IMR-90 (cell line): ENCODE results near the gene RBFOX2. TPM values are rescaled to one million over a fixed set of nuclear protein-coding genes. Genes with fewer than 3 reads are reported as not detected.

Experiments used
- ATAC-seq: fragments of 200-7000 bp; cut with Tn5 transposase; 2 replicates; pipeline ENCODE4 v1.9.1; 2020; ENCODE audit warnings: low read depth, mild to moderate bottlenecking, moderate library complexity
- BruUV-seq: library from RNA; stranded (reverse); fragments of 400-500 nt; replicated peaks from 2 replicates; lab custom pipeline; 2021; lab: Mats Ljungman, UMichigan
- CTCF ChIA-PET: fragments of 300-600 bp; formaldehyde crosslinking; extraction: SDS; loops from one replicate; lab custom pipeline; 2021; ENCODE audit warnings: antibody characterized with exemption; lab: Yijun Ruan, JAX
- POLR2A ChIA-PET: fragments of 300-600 bp; sonication (Branson Sonifier 250); formaldehyde crosslinking; loops from one replicate; lab custom pipeline; 2022; ENCODE audit warnings: antibody characterized with exemption; ENCODE audit not compliant: unreplicated experiment; lab: Charles Lee
- DNase-seq: peaks from one replicate; pipeline ENCODE4 v3.0.0; 2013
- H2AFZ ChIP-seq: replicated peaks from 2 replicates; pipeline ENCODE3; 2013; ENCODE audit warnings: low read length, mild to moderate bottlenecking; ENCODE audit not compliant: poor library complexity
- H2AK5ac ChIP-seq: 2 replicates; pipeline ENCODE4 v1.6.1; 2013; ENCODE audit warnings: low read depth, low read length, inconsistent platforms
- H2AK9ac ChIP-seq: replicated peaks from 2 replicates; pipeline ENCODE3; 2013; ENCODE audit warnings: mild to moderate bottlenecking, low read depth, low read length, moderate library complexity; ENCODE audit not compliant: poor library complexity
- H2BK120ac ChIP-seq: 2 replicates; pipeline ENCODE4 v1.6.1; 2013; ENCODE audit warnings: low read depth, low read length, inconsistent platforms
- H2BK15ac ChIP-seq: 3 replicates; pipeline ENCODE4 v1.6.1; 2013; ENCODE audit warnings: low read depth, low read length, inconsistent platforms
- H2BK20ac ChIP-seq: 2 replicates; pipeline ENCODE4 v1.6.1; 2013; ENCODE audit warnings: low read depth, mild to moderate bottlenecking, inconsistent platforms, low read length, moderate library complexity
- H2BK5ac ChIP-seq: 2 replicates; pipeline ENCODE4 v1.6.1; 2013; ENCODE audit warnings: mild to moderate bottlenecking, low read depth, low read length, inconsistent platforms; ENCODE audit not compliant: poor library complexity, severe bottlenecking
- H3K14ac ChIP-seq: replicated peaks from 2 replicates; pipeline ENCODE4 v1.6.1; 2013; ENCODE audit warnings: low read depth, low read length, inconsistent platforms
- H3K18ac ChIP-seq: 2 replicates; pipeline ENCODE4 v1.6.1; 2013; ENCODE audit warnings: low read depth, low read length, control low read depth
- H3K23ac ChIP-seq: 2 replicates; pipeline ENCODE4 v1.6.1; 2013; ENCODE audit warnings: low read depth, low read length, inconsistent platforms
- H3K27ac ChIP-seq: 2 replicates; pipeline ENCODE4 v1.5.1; 2013; ENCODE audit warnings: mild to moderate bottlenecking, control low read depth, low read length; ENCODE audit not compliant: insufficient read depth
- H3K27me3 ChIP-seq: 2 replicates; pipeline ENCODE4 v1.6.1; 2013; ENCODE audit warnings: low read length; ENCODE audit not compliant: control insufficient read depth, insufficient read depth
- H3K36me3 ChIP-seq: 2 replicates; pipeline ENCODE4 v1.6.1; 2013; ENCODE audit warnings: low read length, mixed read lengths; ENCODE audit not compliant: control insufficient read depth, insufficient read depth
- H3K4ac ChIP-seq: 2 replicates; pipeline ENCODE4 v1.6.1; 2013; ENCODE audit warnings: low read depth, low read length, inconsistent platforms
- H3K4me1 ChIP-seq: 2 replicates; pipeline ENCODE4 v1.6.1; 2013; ENCODE audit warnings: low read length, mixed read lengths; ENCODE audit not compliant: control insufficient read depth, insufficient read depth
- H3K4me2 ChIP-seq: 2 replicates; pipeline ENCODE4 v1.6.1; 2013; ENCODE audit warnings: low read depth, mild to moderate bottlenecking, control low read depth, low read length, moderate library complexity
- H3K4me3 ChIP-seq: 2 replicates; pipeline ENCODE4 v1.5.1; 2013; ENCODE audit warnings: low read depth, mild to moderate bottlenecking, control low read depth, low read length, moderate library complexity; ENCODE audit not compliant: insufficient read depth
- H3K56ac ChIP-seq: 2 replicates; pipeline ENCODE4 v1.6.1; 2013; ENCODE audit warnings: low read length, inconsistent platforms; ENCODE audit not compliant: insufficient read depth; ENCODE audit errors: extremely low read depth
- H3K79me1 ChIP-seq, 2 experiments: 2 replicates each; pipeline ENCODE4 v1.6.1; 2013; ENCODE audit warnings: low read length in 2 of 2, inconsistent platforms in 1 of 2, low read depth in 1 of 2
- H3K9ac ChIP-seq: 2 replicates; pipeline ENCODE4 v1.6.1; 2013; ENCODE audit warnings: low read depth, low read length, control low read depth
- H3K9me1 ChIP-seq: 2 replicates; pipeline ENCODE4 v1.6.1; 2013; ENCODE audit warnings: low read length, inconsistent platforms; ENCODE audit not compliant: insufficient read depth
- H3K9me3 ChIP-seq: 2 replicates; pipeline ENCODE4 v1.6.1; 2013; ENCODE audit warnings: low read length; ENCODE audit not compliant: control insufficient read depth, insufficient read depth
- H4K20me1 ChIP-seq: 2 replicates; pipeline ENCODE4 v1.6.1; 2013; ENCODE audit warnings: low read length, inconsistent platforms; ENCODE audit not compliant: insufficient read depth
- H4K5ac ChIP-seq: 2 replicates; pipeline ENCODE4 v1.6.1; 2013; ENCODE audit warnings: mild to moderate bottlenecking, low read depth, low read length, control low read depth
- H4K8ac ChIP-seq, 2 experiments: 2 replicates each; pipeline ENCODE4 v1.6.1; 2013; ENCODE audit warnings: low read depth in 2 of 2, low read length in 2 of 2, control low read depth in 1 of 2, inconsistent platforms in 1 of 2
- H4K91ac ChIP-seq: 2 replicates; pipeline ENCODE4 v1.6.1; 2013; ENCODE audit warnings: low read depth, low read length, inconsistent platforms; ENCODE audit not compliant: insufficient read depth
- CTCF ChIP-seq: conservative IDR thresholded peaks from 2 replicates; pipeline ENCODE4 v1.5.1; 2012; ENCODE audit warnings: mild to moderate bottlenecking, low read depth, low read length, improper control_type of control experiment
- MXI1 ChIP-seq: IDR thresholded peaks from 2 replicates; pipeline ENCODE4 v1.6.1; 2012; ENCODE audit warnings: low read depth, mild to moderate bottlenecking, low read length, moderate library complexity, borderline replicate concordance
- RFX5 ChIP-seq: IDR thresholded peaks from 2 replicates; pipeline ENCODE4 v1.8.0; 2012; ENCODE audit warnings: low read depth, mild to moderate bottlenecking, low read length, moderate library complexity
- WGBS, 2 experiments: methylation state at CpG; one replicate each; pipeline versions ENCODE4 v1.1.5 to v1.1.7; 2013; ENCODE audit warnings: missing lambda C conversion rate in 2 of 2; ENCODE audit not compliant: insufficient read length in 1 of 2; ENCODE audit errors: extremely low coverage in 2 of 2; 5-methylcytosine and 5-hydroxymethylcytosine counted together
- dilution Hi-C: fragments of 300-500 bp; cut with HindIII; formaldehyde crosslinking; loops from one replicate; pipeline ENCODE4 v1.14.3; 2018; ENCODE audit warnings: low sequenced_read_pairs; ENCODE audit not compliant: unreplicated experiment
- in situ Hi-C: fragments of 300-500 bp; cut with MboI; formaldehyde crosslinking; loops from 3 replicates; pipeline ENCODE4 v1.14.3; 2019; ENCODE audit warnings: low sequenced_read_pairs, inconsistent platforms, mixed read lengths
- intact Hi-C: fragments of 100-400 bp; cut with micrococcal nuclease; formaldehyde crosslinking; loops from 2 replicates; pipeline ENCODE4 v1.10.0; 2022
- polyA plus RNA-seq, 3 experiments: library from polyadenylated mRNA; depleted of rRNA; stranded (reverse); fragments of >200 nt; gene quantifications; 2 replicates each; pipeline ENCODE4 v1.2.3, GENCODE V29; 2012; ENCODE audit warnings: low replicate concordance in 1 of 3
- total RNA-seq: library from RNA; depleted of rRNA; stranded (reverse); fragments of >200 nt; gene quantifications from 2 replicates; pipeline ENCODE4 v1.2.3, GENCODE V29; 2012

The RBFOX2 gene
- total and polyA plus RNA-seq, 2 of the 4 experiments (the other 2 are of a cell fraction): 146 to 178 TPM

GRCh38 chr22:35891442-35891841, 137.2 kb downstream of the RBFOX2 start:
- no peaks in the 10 kb centered on the region for H3K27me3 ChIP-seq
- no peak overlapping the region for H2AFZ ChIP-seq
- no peak overlapping the region for H4K5ac ChIP-seq
- intact Hi-C loops: loop anchor here (5.0 kb wide), 1 partner anchor 39 kb away; no protein-coding TSS in a partner anchor
- no peaks in the 10 kb centered on the region for H3K9me3 ChIP-seq
- in situ Hi-C loops: no loop called here
- no peak overlapping the region for H2BK15ac ChIP-seq
- H2AK9ac ChIP-seq: no peak overlapping the region
- no peak overlapping the region for H3K14ac ChIP-seq
- TF ChIP-seq MXI1 (no peak), RFX5 (no peak), CTCF (no peak)
- H3K27ac ChIP-seq: no peak overlapping the region
- DNase-seq (no peak), ATAC-seq (no peak)
- H3K56ac ChIP-seq: no peak overlapping the region
- H3K4ac ChIP-seq: no peak overlapping the region
- POLR2A ChIA-PET: no interaction called here
- H3K79me1 ChIP-seq: peaks cover 56 to 92% of the 10 kb centered on the region in 2 experiments
- no peak overlapping the region for H2BK20ac ChIP-seq
- peaks cover 32% of the 10 kb centered on the region for H3K9me1 ChIP-seq
- no peak overlapping the region for H3K9ac ChIP-seq
- dilution Hi-C loops: no loop called here
- H2BK120ac ChIP-seq: no peak overlapping the region
- no CpG with 5 or more reads among the region's 1 CpG for WGBS, 2 experiments
- H3K23ac ChIP-seq: no peak overlapping the region
- no peak overlapping the region for H3K18ac ChIP-seq
- H4K91ac ChIP-seq: no peak overlapping the region
- H4K8ac ChIP-seq: no peak overlapping the region
- no peak overlapping the region for H2AK5ac ChIP-seq
- peaks cover 67% of the 10 kb centered on the region for H4K20me1 ChIP-seq
- H3K4me2 ChIP-seq: no peak overlapping the region
- H3K4me3 ChIP-seq: no peak overlapping the region
- peaks cover 26% of the 10 kb centered on the region for H3K4me1 ChIP-seq
- CTCF ChIA-PET: no interaction called here
- no peaks in the 10 kb centered on the region for H3K36me3 ChIP-seq
- no TSS peak for BruUV-seq
- H2BK5ac ChIP-seq: no peak overlapping the region
